ENCODE results near the gene ART5. TPM values are rescaled to one million over a fixed set of nuclear protein-coding genes. Genes with fewer than 3 reads are reported as not detected.
A peak's percentile ranks its signal among the peaks of the same experiment; 100 is the strongest.

ART5 gene
- total and polyA plus RNA-seq, 2 experiments from 2014 or later: 6.4 to 12.9 TPM

DNA sequence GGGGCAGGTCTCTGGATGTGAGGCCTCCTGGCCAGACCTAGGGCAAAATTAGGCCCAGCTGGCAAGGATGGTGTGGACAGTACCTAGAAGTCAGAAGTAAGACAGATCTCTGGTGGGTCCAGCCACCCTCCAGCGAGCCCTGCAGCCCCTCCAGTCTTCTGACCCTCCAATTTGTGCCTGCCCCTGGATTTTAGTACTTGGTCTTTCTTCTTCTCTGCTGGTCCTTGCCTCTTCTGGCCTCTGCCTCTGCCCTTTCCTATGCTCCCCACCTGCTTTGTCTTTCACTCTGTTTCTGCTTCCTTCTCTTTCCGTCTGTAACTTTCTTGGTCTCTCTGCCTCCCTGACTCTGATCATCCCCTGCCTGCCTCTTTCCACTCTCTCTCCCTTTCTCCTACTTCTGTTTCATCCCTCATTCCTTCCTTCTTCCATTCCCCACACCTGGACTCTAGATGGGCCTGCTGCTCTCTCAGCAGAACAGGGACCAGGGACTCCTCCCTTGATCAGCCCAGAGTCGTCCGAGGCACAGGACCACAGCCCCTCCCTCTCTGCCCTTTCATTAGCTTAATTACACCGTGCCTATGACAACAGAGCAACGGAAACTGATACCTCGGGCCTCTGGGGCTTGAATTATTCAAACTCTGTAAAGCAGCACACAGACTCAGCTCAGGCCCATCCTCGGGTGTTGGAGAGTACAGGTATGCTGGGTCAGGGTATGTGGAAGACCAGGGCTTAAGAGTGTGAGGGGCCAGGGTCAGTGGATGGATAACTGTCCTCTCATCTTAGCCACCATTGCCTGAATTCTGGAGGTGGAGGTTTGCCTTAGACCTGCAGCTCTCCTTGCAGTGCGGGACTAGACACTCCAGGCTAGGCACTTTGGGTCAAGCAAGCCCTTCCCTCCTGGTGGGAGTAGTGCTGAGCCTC, 29.8 kb upstream of the ART5 start, which contains the start of gene CHRNA10:
Gene CHRNA10, minus strand, starts transcription at position 51 of the 921 bp plus-strand sequence. CDS start 72 bp downstream, outside the sequence.
- Mint-ChIP-seq H3K27ac (peak within 1 kb of the TSS; percentile 27; the same call in 1 of the 2 replicates), H3K4me1 (peaks cover 8% of the 10 kb centered on the region)

DNA sequence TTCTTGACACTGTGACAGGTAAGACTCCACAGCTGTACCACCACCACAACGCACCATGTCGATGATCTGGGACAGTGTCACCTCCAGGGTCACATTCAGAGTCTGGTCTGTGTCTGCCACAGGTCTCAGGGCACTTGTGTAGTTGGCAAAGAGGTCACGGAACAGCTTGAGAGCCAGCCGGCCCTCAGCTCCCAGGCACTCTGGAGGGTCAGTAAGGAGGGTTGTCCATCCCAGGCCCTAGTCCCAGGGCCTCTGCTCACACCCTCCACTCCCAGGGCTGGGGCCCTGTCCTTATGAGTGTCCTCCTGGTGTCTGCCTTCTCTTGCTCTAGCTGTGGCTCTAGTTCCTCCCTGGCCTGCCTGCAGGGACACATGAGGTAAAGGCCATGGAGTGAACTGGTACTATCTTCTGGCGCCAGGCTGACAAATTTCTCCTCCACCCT, 28.0 kb upstream of the ART5 start:
- ATAC-seq (no peak), DNase-seq (ENCODE audit: low spot score) (no peak)
- H4K20me1 ChIP-seq (replicated peaks; ENCODE audit: insufficient read depth): no peaks in the 10 kb centered on the region; the same call in 1 of the 2 replicates
- no peaks in the 10 kb centered on the region for H3K9me2 ChIP-seq (ENCODE audit: insufficient read depth)
- no peaks in the 10 kb centered on the region for H3K4me1 ChIP-seq (ENCODE audit: insufficient read depth)
- no peaks in the 10 kb centered on the region for H3F3A ChIP-seq (replicated peaks; ENCODE audit: low read depth)
- H3K4me2 ChIP-seq: no peak overlapping the region
- Mint-ChIP-seq H3K27me3 (ENCODE audit: insufficient read depth, low read depth, poor library complexity) (peaks cover 4% of the 10 kb centered on the region), H3K9me3 (no peaks in the 10 kb centered on the region), H3K4me3 (no peak overlapping the region), H3K4me1 (peaks cover 8% of the 10 kb centered on the region), H3K27ac (no peak overlapping the region), H3K36me3 (ENCODE audit: low read depth) (peaks cover 48% of the 10 kb centered on the region)
- H3K4me3 ChIP-seq: no peak overlapping the region
- H3K27me3 ChIP-seq (ENCODE audit: insufficient read depth): no peaks in the 10 kb centered on the region
- no peak overlapping the region for H3K27ac ChIP-seq (ENCODE audit: low read depth)
- H3K36me3 ChIP-seq (ENCODE audit: insufficient read depth): peaks cover 5% of the 10 kb centered on the region; the same call in 1 of the 2 replicates
- no peaks in the 10 kb centered on the region for H3K79me2 ChIP-seq (replicated peaks; ENCODE audit: insufficient read depth)
- H2AFZ ChIP-seq: no peak overlapping the region
- TF ChIP-seq ZNF114 (CRISPR knock-in tag; IDR thresholded peaks at IDR 0.05) (no peak), REST (IDR thresholded peaks at IDR 0.05; ENCODE audit: unreplicated experiment) (no peak), NANOG (IDR thresholded peaks at IDR 0.05; ENCODE audit: borderline replicate concordance) (no peak), CREB1 (CRISPR knock-in tag; IDR thresholded peaks at IDR 0.05; ENCODE audit: low read depth) (no peak), EZH2 (IDR thresholded peaks at IDR 0.05; ENCODE audit: low read depth, unreplicated experiment) (no peak)

More for the DNA sequence above, 29.8 kb upstream of the ART5 start, which contains the start of gene CHRNA10:
- ATAC-seq (peak; percentile 53), DNase-seq (ENCODE audit: low spot score) (peak; percentile 32)
- H3K4me3 Mint-ChIP-seq: no peak within 1 kb of the TSS
- H3K36me3 Mint-ChIP-seq (ENCODE audit: low read depth): peaks cover 56% of the 10 kb centered on the region
- peaks cover 2% of the 10 kb centered on the region for H3K27me3 Mint-ChIP-seq (ENCODE audit: insufficient read depth, low read depth, poor library complexity)
- no peaks in the 10 kb centered on the region for H3K4me1 ChIP-seq (ENCODE audit: insufficient read depth)
- H3K27ac ChIP-seq (ENCODE audit: low read depth): no peak within 1 kb of the TSS
- TF ChIP-seq ZNF114 (CRISPR knock-in tag; IDR thresholded peaks at IDR 0.05) (no peak), JUNB (IDR thresholded peaks at IDR 0.05; ENCODE audit: unreplicated experiment) (no peak), ETS1 (IDR thresholded peaks at IDR 0.05) (no peak), ZNF331 (CRISPR knock-in tag; IDR thresholded peaks at IDR 0.05; ENCODE audit: low read depth) (no peak)
- H3K9me2 ChIP-seq (ENCODE audit: insufficient read depth): no peaks in the 10 kb centered on the region
- H4K20me1 ChIP-seq (replicated peaks; ENCODE audit: insufficient read depth): no peaks in the 10 kb centered on the region; the same call in 1 of the 2 replicates
- H3F3A ChIP-seq (replicated peaks; ENCODE audit: low read depth): no peaks in the 10 kb centered on the region
- H3K9me3 Mint-ChIP-seq: no peaks in the 10 kb centered on the region
- no peaks in the 10 kb centered on the region for H3K27me3 ChIP-seq (ENCODE audit: insufficient read depth)
- H3K36me3 ChIP-seq (ENCODE audit: insufficient read depth): peaks cover 18% of the 10 kb centered on the region
- no peak within 1 kb of the TSS for H3K4me2 ChIP-seq
- no peak within 1 kb of the TSS for H3K4me3 ChIP-seq
- H3K79me2 ChIP-seq (replicated peaks; ENCODE audit: insufficient read depth): no peaks in the 10 kb centered on the region
- no peak within 1 kb of the TSS for H2AFZ ChIP-seq

Data from GM23338 (cell line).